HAP-1 (cell line): ENCODE results near the gene EXOC4.

Source experiments
- DNase-seq, 2 experiments: peaks; one replicate each; pipeline ENCODE4 v3.0.0-alpha.2; 2016 to 2020; ENCODE audit warnings: low spot score in 2 of 2
- H3K27me3 ChIP-seq: fragments of 250-450 bp; sonication (Bioruptor Pico); 2 replicates; pipeline ENCODE4 v1.5.1; 2020; ENCODE audit warnings: low read depth, mild to moderate bottlenecking, moderate library complexity
- H3K36me3 ChIP-seq: fragments of 250-450 bp; sonication (Bioruptor Pico); replicated peaks from 2 replicates; pipeline ENCODE4 v1.5.1; 2020; ENCODE audit warnings: mild to moderate bottlenecking
- H3K4me1 ChIP-seq: fragments of 250-450 bp; sonication (Bioruptor Pico); 2 replicates; pipeline ENCODE4 v1.5.1; 2020; ENCODE audit warnings: mild to moderate bottlenecking
- H3K4me3 ChIP-seq: fragments of 250-450 bp; sonication (Bioruptor Pico); 2 replicates; pipeline ENCODE4 v1.5.1; 2020; ENCODE audit warnings: mild to moderate bottlenecking, moderate library complexity
- H3K9me3 ChIP-seq: fragments of 250-450 bp; sonication (Bioruptor Pico); 2 replicates; pipeline ENCODE4 v1.5.1; 2020; ENCODE audit warnings: mild to moderate bottlenecking, moderate library complexity
- in situ Hi-C: fragments of 300-500 bp; cut with MboI; formaldehyde crosslinking; loops from 3 replicates; pipeline ENCODE4 v1.14.3; 2020; ENCODE audit warnings: low sequenced_read_pairs, inconsistent platforms, mixed read lengths

EXOC4 gene

DNA sequence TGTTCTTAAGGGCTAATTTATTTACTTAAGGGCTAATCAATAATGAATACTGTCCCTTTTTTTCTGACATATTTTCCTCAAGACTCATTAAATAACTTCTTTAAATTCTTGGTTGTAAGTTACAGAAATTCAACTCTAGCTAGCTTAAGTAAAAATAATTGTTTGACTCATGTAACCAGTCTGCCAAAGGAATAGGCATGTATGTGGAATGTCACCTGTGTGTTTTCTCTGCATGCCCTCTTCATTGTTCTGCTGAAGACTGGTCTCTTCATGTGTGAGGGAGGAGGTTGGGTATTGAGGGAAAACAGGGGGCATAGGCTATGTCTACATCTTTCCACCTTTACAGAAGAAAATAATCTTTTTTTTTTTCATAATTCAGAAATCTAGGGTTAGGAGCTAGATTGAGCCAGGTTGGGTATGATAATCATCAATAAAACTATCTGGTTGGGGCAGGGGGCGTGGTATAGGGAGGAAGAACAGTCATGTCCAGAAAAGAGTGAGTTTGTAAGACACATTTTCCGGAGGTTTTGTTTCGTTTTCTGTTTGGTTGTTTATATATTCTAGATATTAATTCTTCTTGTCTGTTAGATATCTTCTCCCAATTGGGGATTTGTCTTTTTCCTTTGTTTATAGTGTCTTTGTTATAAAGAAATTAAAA lies 37.9 kb downstream of the EXOC4 start:
- no peaks in the 10 kb centered on the region for H3K9me3 ChIP-seq
- H3K4me1 ChIP-seq, result peaks cover 9% of the 10 kb centered on the region
- in situ Hi-C loops, result no loop called here
- H3K27me3 ChIP-seq, result no peaks in the 10 kb centered on the region
- H3K36me3 ChIP-seq, result peaks cover 15% of the 10 kb centered on the region; the same call in 1 of the 2 replicates
- DNase-seq, result no peak
- H3K4me3 ChIP-seq, result no peak overlapping the region

DNA sequence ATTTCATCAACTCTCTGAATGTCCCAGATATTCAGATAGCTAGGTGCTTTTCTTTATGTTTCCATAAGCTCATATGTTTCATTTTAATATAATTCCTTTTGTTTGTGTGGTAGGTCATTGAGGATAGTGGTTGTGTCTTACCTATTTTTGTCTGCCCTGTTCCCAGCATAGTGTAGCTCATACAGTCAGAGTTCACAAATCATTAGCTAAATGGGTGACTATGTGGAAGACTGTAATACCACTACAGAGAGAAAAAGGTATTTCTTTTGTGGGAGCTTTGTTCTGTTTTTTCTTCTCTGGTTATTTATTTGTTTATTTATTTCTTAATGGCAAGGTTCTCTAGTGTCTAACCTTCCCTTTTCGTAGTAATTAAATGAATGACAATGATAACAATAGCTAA lies 39.8 kb downstream of the EXOC4 start:
- in situ Hi-C loops, result no loop called here
- Histone ChIP-seq H3K27me3 (no peaks in the 10 kb centered on the region), H3K36me3 (peaks cover 15% of the 10 kb centered on the region; the same call in 1 of the 2 replicates), H3K4me3 (no peak overlapping the region), H3K9me3 (no peaks in the 10 kb centered on the region), H3K4me1 (peaks cover 9% of the 10 kb centered on the region)
- no peak for DNase-seq

DNA sequence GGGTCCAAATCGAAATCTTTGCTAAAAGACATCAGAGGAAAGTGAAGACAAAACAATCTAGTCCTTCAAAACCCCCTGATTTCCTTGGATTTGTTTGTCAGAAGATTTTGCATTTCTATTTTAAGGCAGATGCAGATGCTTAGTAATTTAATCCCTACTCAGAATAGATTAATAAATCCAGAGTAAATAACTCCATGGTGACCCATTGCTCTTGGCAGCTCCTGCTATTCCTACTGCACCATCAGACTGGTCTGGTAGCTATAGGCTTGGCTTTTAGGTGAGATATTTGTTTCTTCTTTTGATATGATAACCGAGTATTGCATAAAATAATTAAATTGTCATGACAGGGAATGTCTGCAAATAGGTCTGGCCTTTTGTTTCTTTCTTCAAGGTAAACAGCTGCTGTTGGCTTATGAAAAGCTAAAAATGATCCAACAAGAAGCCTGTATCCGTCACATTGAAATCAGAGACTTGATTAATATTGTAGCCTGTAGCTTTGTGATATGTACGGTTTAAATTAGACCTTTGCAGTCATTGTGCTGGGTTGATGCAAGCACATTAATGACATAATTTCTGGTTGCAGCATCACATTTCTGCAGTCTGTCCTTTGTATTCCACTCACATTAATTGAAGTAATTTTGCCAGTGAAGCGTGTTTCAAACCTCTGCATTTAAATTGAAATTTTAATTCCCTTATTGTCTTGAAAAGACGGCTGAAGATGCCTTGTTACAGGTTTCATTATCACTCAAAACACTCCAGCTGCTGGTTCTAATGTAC lies 40.7 kb downstream of the EXOC4 start:
- H3K27me3 ChIP-seq, result no peaks in the 10 kb centered on the region

GRCh38 chr7:133294234-133294633 lies 41.4 kb downstream of the EXOC4 start:
- Histone ChIP-seq H3K36me3 (peaks cover 10% of the 10 kb centered on the region; the same call in 1 of the 2 replicates), H3K4me1 (peaks cover 9% of the 10 kb centered on the region), H3K9me3 (no peaks in the 10 kb centered on the region), H3K27me3 (no peaks in the 10 kb centered on the region), H3K4me3 (no peak overlapping the region)
- no peak for DNase-seq
- in situ Hi-C loops, result no loop called here

More for the DNA sequence above, 40.7 kb downstream of the EXOC4 start:
- Histone ChIP-seq H3K9me3 (no peaks in the 10 kb centered on the region), H3K4me1 (peaks cover 9% of the 10 kb centered on the region), H3K36me3 (peaks cover 15% of the 10 kb centered on the region; the same call in 1 of the 2 replicates), H3K4me3 (no peak overlapping the region)
- in situ Hi-C loops, result no loop called here
- peak in 1 of 2 experiments; percentile 14 for DNase-seq

- in situ Hi-C loops, result no loop called here
- no peaks in the 10 kb centered on the region for H3K9me3 ChIP-seq
- no peaks in the 10 kb centered on the region for H3K27me3 ChIP-seq
- DNase-seq, result no peak
- no peak overlapping the region for H3K4me3 ChIP-seq
- peaks cover 9% of the 10 kb centered on the region for H3K4me1 ChIP-seq
- H3K36me3 ChIP-seq, result 0 out of 2 replicates have a peak, but pooled peaks cover 7% of the 10 kb centered on the region
Measured at GRCh38 chr7:133295484-133295883, 42.6 kb downstream of the EXOC4 start.

- Histone ChIP-seq H3K4me3 (no peak overlapping the region), H3K4me1 (peaks cover 9% of the 10 kb centered on the region), H3K36me3 (0 out of 2 replicates have a peak, but pooled peaks cover 3% of the 10 kb centered on the region), H3K9me3 (no peaks in the 10 kb centered on the region), H3K27me3 (no peaks in the 10 kb centered on the region)
- in situ Hi-C loops, result no loop called here
- DNase-seq, result no peak
Measured at GRCh38 chr7:133297093-133297492, 44.2 kb downstream of the EXOC4 start.

GRCh38 chr7:133298080-133298479 lies 45.2 kb downstream of the EXOC4 start:
- Histone ChIP-seq H3K36me3 (no peaks in the 10 kb centered on the region), H3K27me3 (no peaks in the 10 kb centered on the region), H3K4me3 (no peak overlapping the region), H3K4me1 (peaks cover 7% of the 10 kb centered on the region), H3K9me3 (no peaks in the 10 kb centered on the region)
- in situ Hi-C loops, result no loop called here
- DNase-seq, result no peak

- no peak for DNase-seq
- Histone ChIP-seq H3K27me3 (no peaks in the 10 kb centered on the region), H3K4me3 (no peak overlapping the region), H3K36me3 (no peaks in the 10 kb centered on the region), H3K4me1 (no peaks in the 10 kb centered on the region), H3K9me3 (no peaks in the 10 kb centered on the region)
- in situ Hi-C loops, result no loop called here
Measured at GRCh38 chr7:133299676-133300075, 46.8 kb downstream of the EXOC4 start.

- in situ Hi-C loops, result no loop called here
- Histone ChIP-seq H3K4me3 (no peak overlapping the region), H3K27me3 (no peaks in the 10 kb centered on the region), H3K36me3 (no peaks in the 10 kb centered on the region), H3K9me3 (no peaks in the 10 kb centered on the region), H3K4me1 (no peaks in the 10 kb centered on the region)
- DNase-seq, result no peak
Measured at GRCh38 chr7:133300088-133300487, 47.2 kb downstream of the EXOC4 start.

DNA sequence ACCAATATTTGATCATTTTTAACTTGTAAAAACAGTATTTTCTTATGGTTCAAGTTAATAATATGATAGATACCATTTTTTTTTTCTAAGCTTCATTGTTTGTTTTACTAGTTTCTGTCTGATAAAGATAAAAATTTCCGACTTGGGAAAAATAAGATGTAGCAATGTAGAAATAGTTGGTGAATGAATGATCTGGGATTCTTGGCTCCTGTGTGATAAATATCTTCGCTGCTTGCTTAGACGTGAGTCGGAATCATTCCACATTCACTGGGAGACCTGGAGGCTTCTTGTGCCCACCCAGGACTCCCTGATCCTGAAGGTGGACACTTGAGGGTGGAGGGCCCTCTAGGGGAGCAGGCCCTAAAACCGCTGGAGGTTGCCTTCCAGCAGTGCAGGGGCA lies 47.9 kb downstream of the EXOC4 start:
- Histone ChIP-seq H3K27me3 (no peaks in the 10 kb centered on the region), H3K4me3 (no peak overlapping the region), H3K36me3 (0 out of 2 replicates have a peak, but pooled peaks cover 3% of the 10 kb centered on the region), H3K9me3 (no peaks in the 10 kb centered on the region), H3K4me1 (peaks cover 3% of the 10 kb centered on the region; the same call in 1 of the 2 replicates)
- in situ Hi-C loops, result no loop called here
- DNase-seq, result no peak

DNA sequence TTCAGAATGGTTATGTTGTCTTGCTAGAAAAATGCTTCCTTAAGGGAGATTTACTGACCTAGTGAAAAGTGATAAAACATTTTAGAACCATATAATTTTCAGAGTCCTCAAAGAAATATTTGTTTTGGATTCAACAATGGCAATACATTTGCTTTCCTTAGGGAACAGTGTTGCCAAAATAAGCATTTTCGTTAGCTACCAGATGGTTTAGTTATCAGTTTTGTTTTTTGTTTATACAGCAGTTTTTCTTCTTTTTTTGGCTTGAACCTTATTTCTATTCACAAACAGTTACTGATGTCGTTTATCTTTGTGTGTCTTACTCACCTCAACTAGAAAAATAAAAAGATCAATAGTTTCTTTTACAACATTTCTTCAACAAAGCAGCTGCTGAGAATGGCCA lies 48.6 kb downstream of the EXOC4 start:
- Histone ChIP-seq H3K4me1 (peaks cover 3% of the 10 kb centered on the region; the same call in 1 of the 2 replicates), H3K27me3 (no peaks in the 10 kb centered on the region), H3K9me3 (no peaks in the 10 kb centered on the region), H3K36me3 (peaks cover 6% of the 10 kb centered on the region; the same call in 1 of the 2 replicates), H3K4me3 (no peak overlapping the region)
- in situ Hi-C loops, result no loop called here
- no peak for DNase-seq

DNA sequence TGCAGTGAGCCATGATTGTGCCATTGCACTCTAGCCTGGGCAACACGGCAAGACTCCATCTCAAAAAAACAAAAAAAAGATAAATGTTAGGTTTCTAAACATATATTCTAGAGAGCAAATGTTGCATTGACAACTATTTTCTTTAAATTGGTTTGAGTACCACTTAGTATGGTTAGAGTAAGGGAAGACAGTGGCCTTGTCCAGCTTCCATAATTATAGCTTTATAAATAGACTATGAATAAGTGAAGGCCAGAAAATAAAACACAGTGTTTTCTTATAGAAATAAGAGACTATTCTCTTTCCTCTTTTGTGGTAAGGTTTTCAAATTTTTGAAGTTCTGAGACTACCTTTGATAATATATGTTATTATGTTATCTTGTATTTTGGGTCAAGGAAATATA lies 50.5 kb downstream of the EXOC4 start:
- Histone ChIP-seq H3K36me3 (peaks cover 22% of the 10 kb centered on the region), H3K4me1 (peaks cover 3% of the 10 kb centered on the region; the same call in 1 of the 2 replicates), H3K9me3 (no peaks in the 10 kb centered on the region), H3K4me3 (no peak overlapping the region), H3K27me3 (no peaks in the 10 kb centered on the region)
- in situ Hi-C loops, result no loop called here
- no peak for DNase-seq

- no peaks in the 10 kb centered on the region for H3K9me3 ChIP-seq
- no peaks in the 10 kb centered on the region for H3K27me3 ChIP-seq
- DNase-seq, result no peak
- peaks cover 3% of the 10 kb centered on the region; the same call in 1 of the 2 replicates for H3K4me1 ChIP-seq
- H3K4me3 ChIP-seq, result no peak overlapping the region
- in situ Hi-C loops, result no loop called here
- peaks cover 25% of the 10 kb centered on the region for H3K36me3 ChIP-seq
Measured at GRCh38 chr7:133303931-133304330, 51.1 kb downstream of the EXOC4 start.

- no peak for DNase-seq
- Histone ChIP-seq H3K36me3 (peaks cover 31% of the 10 kb centered on the region), H3K27me3 (no peaks in the 10 kb centered on the region), H3K4me3 (no peak overlapping the region), H3K9me3 (no peaks in the 10 kb centered on the region), H3K4me1 (peaks cover 3% of the 10 kb centered on the region; the same call in 1 of the 2 replicates)
- in situ Hi-C loops, result no loop called here
Measured at GRCh38 chr7:133309333-133309732, 56.5 kb downstream of the EXOC4 start.
